B cell (primary cell): ENCODE measurements around the gene BHLHA9. TPM values are rescaled to one million over a fixed set of nuclear protein-coding genes. Genes with fewer than 3 reads are reported as not detected.

ENCODE experiments used
- ATAC-seq: fragments of 200-7000 bp; cut with Tn5 transposase; one replicate; pipeline ENCODE4 v1.10.0; 2021; ENCODE audit warnings: low read depth, mild to moderate bottlenecking, moderate number of reproducible peaks, moderate library complexity
- CTCF ChIA-PET: fragments of 350-600 bp; sonication (Branson Sonifier 250); formaldehyde crosslinking; loops from one replicate; lab custom pipeline; 2021; ENCODE audit warnings: antibody characterized with exemption, inconsistent platforms; lab: Charles Lee
- POLR2A ChIA-PET: fragments of 350-600 bp; sonication (Branson Sonifier 250); formaldehyde crosslinking; loops from one replicate; lab custom pipeline; 2021; ENCODE audit warnings: antibody characterized with exemption; lab: Charles Lee
- DNase-seq: peaks from one replicate; pipeline ENCODE4 v3.0.0; 2013
- H2AFZ ChIP-seq: 2 replicates; pipeline ENCODE4 v1.6.1; 2012; ENCODE audit warnings: mild to moderate bottlenecking, low read depth, low read length; ENCODE audit not compliant: insufficient read depth, poor library complexity, severe bottlenecking
- H3K27ac ChIP-seq, 2 donors: 1 replicate in 1 of 2; 2 replicates in 1 of 2; pipeline ENCODE4 v1.5.1; 2012 to 2013; ENCODE audit warnings: low read length in 2 of 2, mild to moderate bottlenecking in 2 of 2, moderate library complexity in 1 of 2
- H3K27me3 ChIP-seq, 4 experiments: fragments of 200-600 bp in 1 of 4; sonication (generic) in 1 of 4; replicated peaks in 1 of 4; 1 replicate in 2 of 4; 2 replicates in 2 of 4; pipeline versions ENCODE4 v1.6.1 to v1.7.0; 2013 to 2016; ENCODE audit warnings: low read length in 3 of 4, mild to moderate bottlenecking in 2 of 4, mixed read lengths in 1 of 4, moderate library complexity in 1 of 4; ENCODE audit not compliant: insufficient read depth in 4 of 4, control insufficient read depth in 3 of 4; ENCODE audit errors: control extremely low read depth in 1 of 4
- H3K36me3 ChIP-seq, 2 experiments: replicated peaks in 1 of 2; 1 replicate in 1 of 2; 2 replicates in 1 of 2; pipeline versions ENCODE4 v1.6.1 to v1.7.1; 2013; ENCODE audit warnings: low read length in 1 of 2; ENCODE audit not compliant: insufficient read depth in 2 of 2, control insufficient read depth in 1 of 2; ENCODE audit errors: control extremely low read depth in 1 of 2, extremely low read depth in 1 of 2
- H3K4me1 ChIP-seq, 2 donors: fragments of 200-600 bp in 1 of 2; sonication (generic) in 1 of 2; 1 replicate in 1 of 2; 2 replicates in 1 of 2; pipeline versions ENCODE4 v1.5.1 to v1.6.1; 2013 to 2017; ENCODE audit warnings: low read length in 2 of 2; ENCODE audit not compliant: control insufficient read depth in 2 of 2, insufficient read depth in 2 of 2
- H3K4me2 ChIP-seq: replicated peaks from 2 replicates; pipeline ENCODE3; 2012; ENCODE audit warnings: mild to moderate bottlenecking, low read depth, low read length; ENCODE audit not compliant: poor library complexity, severe bottlenecking
- H3K4me3 ChIP-seq, 5 experiments: fragments of 200-600 bp in 1 of 5; sonication (generic) in 1 of 5; 1 replicate in 3 of 5; 2 replicates in 2 of 5; pipeline versions ENCODE4 v1.5.1 to v1.7.0; 2011 to 2016; ENCODE audit warnings: low read length in 4 of 5, mild to moderate bottlenecking in 4 of 5, low read depth in 2 of 5, control low read depth in 1 of 5, moderate library complexity in 1 of 5; ENCODE audit not compliant: insufficient read depth in 1 of 5; ENCODE audit errors: control extremely low read depth in 1 of 5, extremely low read depth in 1 of 5
- H3K79me2 ChIP-seq: fragments of 200-600 bp; sonication (generic); one replicate; pipeline ENCODE4 v1.6.0; 2016; ENCODE audit warnings: low read length; ENCODE audit not compliant: control insufficient read depth, insufficient read depth
- H3K9ac ChIP-seq: fragments of 200-600 bp; sonication (generic); 2 replicates; pipeline ENCODE4 v1.6.1; 2017; ENCODE audit warnings: mild to moderate bottlenecking, low read length, moderate library complexity
- H3K9me3 ChIP-seq, 3 donors: one replicate each; pipeline versions ENCODE4 v1.6.1 to v1.7.1; 2013; ENCODE audit warnings: low read length in 2 of 3; ENCODE audit not compliant: control insufficient read depth in 2 of 3, insufficient read depth in 1 of 3; ENCODE audit errors: control extremely low read depth in 1 of 3
- H4K20me1 ChIP-seq: 2 replicates; pipeline ENCODE4 v1.6.0; 2012; ENCODE audit warnings: mild to moderate bottlenecking, low read length; ENCODE audit not compliant: insufficient read depth, control insufficient read depth, poor library complexity, severe bottlenecking
- H3K27ac Mint-ChIP-seq: one replicate; pipeline ENCODE4 v1.8.0; 2021; ENCODE audit warnings: mixed read lengths
- H3K27me3 Mint-ChIP-seq: one replicate; pipeline ENCODE4 v1.8.0; 2021; ENCODE audit warnings: mixed read lengths
- H3K4me1 Mint-ChIP-seq: one replicate; pipeline ENCODE4 v1.8.0; 2021; ENCODE audit warnings: mixed read lengths
- H3K4me3 Mint-ChIP-seq: one replicate; pipeline ENCODE4 v1.8.0; 2021; ENCODE audit warnings: mixed read lengths
- H3K9me3 Mint-ChIP-seq: one replicate; pipeline ENCODE4 v1.8.0; 2022; ENCODE audit warnings: mixed read lengths; ENCODE audit not compliant: insufficient read depth
- CTCF ChIP-seq: fragments of 200-600 bp; IDR thresholded peaks from one replicate; pipeline ENCODE4 v1.8.0; 2022; ENCODE audit warnings: antibody characterized with exemption, mild to moderate bottlenecking
- EZH2 ChIP-seq: IDR thresholded peaks from 2 replicates; pipeline ENCODE4 v1.6.1; 2012; ENCODE audit warnings: borderline replicate concordance, low read depth, mild to moderate bottlenecking, moderate library complexity, low read length; ENCODE audit not compliant: insufficient read depth, poor library complexity, severe bottlenecking
- WGBS: methylation state at CpG from one replicate; pipeline ENCODE4 v1.1.5; 2013; ENCODE audit warnings: missing lambda C conversion rate; ENCODE audit not compliant: insufficient coverage; 5-methylcytosine and 5-hydroxymethylcytosine counted together
- intact Hi-C: fragments of 100-400 bp; cut with micrococcal nuclease; formaldehyde crosslinking; loops from one replicate; pipeline ENCODE4 v1.10.0; 2022
- polyA plus RNA-seq: library from polyadenylated mRNA; depleted of rRNA; stranded (reverse); fragments of >200 nt; gene quantifications from 2 replicates; pipeline ENCODE4 v1.2.3, GENCODE V29; 2012
- total RNA-seq, 2 donors: library from RNA; stranded (reverse); fragments of 120-200 nt in 1 of 2; gene quantifications; 1 replicate in 1 of 2; 2 replicates in 1 of 2; pipeline versions ENCODE4 v1.2.3 to v1.2.4, GENCODE V29; 2013 to 2022

BHLHA9 gene
- total and polyA plus RNA-seq, 2 donors (not counting 1 experiment from before 2014, with no cell fraction given): not detected

DNA sequence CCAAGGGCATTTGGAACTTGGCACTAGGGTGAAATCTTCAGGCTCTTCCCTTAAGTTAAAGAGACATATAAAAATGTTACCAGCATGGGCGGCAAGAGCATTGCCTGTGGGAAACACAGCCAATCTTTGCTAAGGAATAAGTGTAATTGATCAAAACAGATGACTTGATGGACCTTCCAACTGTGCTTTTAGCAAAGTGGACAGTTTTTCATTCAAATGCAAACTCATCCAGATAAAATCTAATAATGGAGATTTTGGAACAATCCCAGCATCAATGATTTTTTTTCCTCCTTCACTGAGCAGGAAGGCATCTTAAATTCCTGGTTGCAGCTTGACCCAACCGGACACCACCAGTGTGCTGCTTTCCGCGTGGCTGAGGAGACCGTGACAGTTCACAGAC lies 42.9 kb upstream of the BHLHA9 start:
- CTCF ChIA-PET: interaction anchor here (1.3 to 4.4 kb wide), 5 partner anchors 28 to 106 kb away, joined by 3 to 42 read pairs (median 23); no protein-coding TSS in a partner anchor
- 88% methylated on average over 4 of the region's 5 CpGs for WGBS
- peaks cover 7% of the 10 kb centered on the region for H3K27me3 Mint-ChIP-seq

More for the DNA sequence above, 42.9 kb upstream of the BHLHA9 start:
- Histone ChIP-seq H3K4me1 (peaks cover 25 to 32% of the 10 kb centered on the region in 2 donors), H3K27me3 (peaks cover 0 to 11% (median 0%) of the 10 kb centered on the region in 4 experiments), H3K9me3 (no peaks in the 10 kb centered on the region), H3K4me2 (peak overlapping the region; percentile 81), H2AFZ (no peak overlapping the region), H3K79me2 (peaks cover 56% of the 10 kb centered on the region), H3K36me3 (peaks cover 2 to 18% of the 10 kb centered on the region in 2 experiments), H4K20me1 (peaks cover 65% of the 10 kb centered on the region), H3K4me3 (peak overlapping the region in 1 of 5 experiments; percentile 70), H3K27ac (no peak overlapping the region), H3K9ac (peak overlapping the region; percentile 83)
- H3K4me3 Mint-ChIP-seq: peak overlapping the region; percentile 95
- TF ChIP-seq CTCF (no peak), EZH2 (no peak)
- peak overlapping the region; percentile 87 for H3K27ac Mint-ChIP-seq
- POLR2A ChIA-PET: interaction anchor here (0.6 to 3.4 kb wide), 7 partner anchors 11 to 543 kb away, joined by 4 to 24 read pairs (median 8); no protein-coding TSS in a partner anchor
- H3K4me1 Mint-ChIP-seq: peaks cover 41% of the 10 kb centered on the region
- intact Hi-C loops: no loop called here
- H3K9me3 Mint-ChIP-seq: no peaks in the 10 kb centered on the region
- DNase-seq: no peak
- no peak for ATAC-seq
